PC-9 (cell line): ENCODE data around the gene PIH1D1. TPM values are rescaled to one million over a fixed set of nuclear protein-coding genes. Genes with fewer than 3 reads are reported as not detected.

Experiments
- BruUV-seq: library from RNA; stranded (reverse); fragments of 400-500 nt; replicated peaks from 2 replicates; lab custom pipeline; 2021; lab: Mats Ljungman, UMichigan
- CTCF ChIA-PET: fragments of 300-600 bp; sonication (Branson Sonifier 250); formaldehyde crosslinking; loops from one replicate; lab custom pipeline; 2022; ENCODE audit warnings: antibody characterized with exemption; lab: Charles Lee
- POLR2A ChIA-PET: fragments of 300-600 bp; sonication (Branson Sonifier 250); formaldehyde crosslinking; loops from one replicate; lab custom pipeline; 2022; ENCODE audit warnings: antibody characterized with exemption; ENCODE audit not compliant: unreplicated experiment; lab: Charles Lee
- DNase-seq, 2 experiments: peaks; one replicate each; pipeline versions ENCODE4 v3.0.0 to v3.0.0-alpha.2; 2015 to 2022; ENCODE audit warnings: mixed read lengths in 1 of 2
- H2AFZ ChIP-seq: fragments of 200-600 bp; sonication (generic); 2 replicates; pipeline ENCODE4 v1.8.1; 2017; ENCODE audit warnings: antibody characterized with exemption
- H3F3A ChIP-seq: fragments of 200-600 bp; sonication (generic); 2 replicates; pipeline ENCODE4 v1.8.1; 2017; ENCODE audit warnings: antibody characterized with exemption, mild to moderate bottlenecking, low read depth; ENCODE audit not compliant: insufficient read depth
- H3K27ac ChIP-seq: fragments of 200-600 bp; sonication (generic); 2 replicates; pipeline ENCODE4 v1.6.1; 2016; ENCODE audit warnings: mixed run types
- H3K27me3 ChIP-seq: fragments of 200-600 bp; sonication (generic); 2 replicates; pipeline ENCODE4 v1.6.1; 2016; ENCODE audit warnings: low read depth, mixed run types; ENCODE audit not compliant: insufficient read depth
- H3K36me3 ChIP-seq: fragments of 200-600 bp; sonication (generic); 2 replicates; pipeline ENCODE4 v1.6.1; 2016; ENCODE audit warnings: low read depth, mixed run types
- H3K4me1 ChIP-seq: fragments of 200-600 bp; sonication (generic); replicated peaks from 2 replicates; pipeline ENCODE4 v1.6.1; 2016; ENCODE audit warnings: mixed run types; ENCODE audit not compliant: insufficient read depth
- H3K4me2 ChIP-seq: fragments of 200-600 bp; sonication (generic); 2 replicates; pipeline ENCODE4 v1.6.1; 2017; ENCODE audit warnings: mixed run types
- H3K4me3 ChIP-seq: fragments of 200-600 bp; sonication (generic); 2 replicates; pipeline ENCODE4 v1.6.1; 2016; ENCODE audit warnings: mixed run types
- H3K79me2 ChIP-seq: fragments of 200-600 bp; sonication (generic); 2 replicates; pipeline ENCODE4 v1.6.1; 2017; ENCODE audit warnings: low read depth, mixed run types
- H3K9me2 ChIP-seq: fragments of 200-600 bp; sonication (generic); 2 replicates; pipeline ENCODE4 v1.8.1; 2017; ENCODE audit warnings: mild to moderate bottlenecking; ENCODE audit not compliant: insufficient read depth
- H3K9me3 ChIP-seq: fragments of 200-600 bp; sonication (generic); 2 replicates; pipeline ENCODE4 v1.8.1; 2016; ENCODE audit warnings: low read depth; ENCODE audit not compliant: insufficient read depth
- H4K20me1 ChIP-seq: fragments of 200-600 bp; sonication (generic); 2 replicates; pipeline ENCODE4 v1.8.1; 2017; ENCODE audit not compliant: insufficient read depth
- CTCF ChIP-seq: fragments of 200-600 bp; sonication (generic); conservative IDR thresholded peaks from 2 replicates; pipeline ENCODE4 v1.6.1; 2017; ENCODE audit warnings: mixed run types, antibody characterized with exemption, mild to moderate bottlenecking, moderate library complexity
- EZH2 ChIP-seq: fragments of 200-600 bp; sonication (generic); IDR thresholded peaks from 2 replicates; pipeline ENCODE4 v1.8.0; 2017; ENCODE audit warnings: antibody characterized with exemption, low read depth
- intact Hi-C: fragments of 100-400 bp; cut with micrococcal nuclease; formaldehyde crosslinking; loops from one replicate; pipeline ENCODE4 v1.10.0; 2022; ENCODE audit not compliant: unreplicated experiment
- total RNA-seq: library from RNA; stranded (reverse); gene quantifications from 2 replicates; pipeline ENCODE4 v1.2.3, GENCODE V29; 2021

PIH1D1 gene
- total RNA-seq, 1 experiment from 2014 or later = 156 TPM

GRCh38 chr19:49427339-49427738 is 24.3 kb downstream of the PIH1D1 start:
- no peaks in the 10 kb centered on the region for H3F3A ChIP-seq
- H3K9me2 ChIP-seq = no peaks in the 10 kb centered on the region
- H2AFZ ChIP-seq = no peak overlapping the region
- no peak overlapping the region for H3K4me2 ChIP-seq
- H3K27ac ChIP-seq = no peak overlapping the region
- H3K79me2 ChIP-seq = no peaks in the 10 kb centered on the region
- H3K9me3 ChIP-seq = no peaks in the 10 kb centered on the region
- ChIA-PET POLR2A (no interaction called here), CTCF (interaction anchor here (0.7 kb wide), 1 partner anchor 277 kb away, joined by 5 read pairs; no protein-coding TSS in a partner anchor)
- BruUV-seq = no TSS peak
- H3K36me3 ChIP-seq = no peaks in the 10 kb centered on the region
- intact Hi-C loops = no loop called here
- H3K4me3 ChIP-seq = no peak overlapping the region
- H4K20me1 ChIP-seq = no peaks in the 10 kb centered on the region
- no peaks in the 10 kb centered on the region for H3K4me1 ChIP-seq
- TF ChIP-seq EZH2 = no peak
- TF ChIP-seq CTCF = no peak
- H3K27me3 ChIP-seq = peaks cover 86% of the 10 kb centered on the region
- no peak for DNase-seq

DNA sequence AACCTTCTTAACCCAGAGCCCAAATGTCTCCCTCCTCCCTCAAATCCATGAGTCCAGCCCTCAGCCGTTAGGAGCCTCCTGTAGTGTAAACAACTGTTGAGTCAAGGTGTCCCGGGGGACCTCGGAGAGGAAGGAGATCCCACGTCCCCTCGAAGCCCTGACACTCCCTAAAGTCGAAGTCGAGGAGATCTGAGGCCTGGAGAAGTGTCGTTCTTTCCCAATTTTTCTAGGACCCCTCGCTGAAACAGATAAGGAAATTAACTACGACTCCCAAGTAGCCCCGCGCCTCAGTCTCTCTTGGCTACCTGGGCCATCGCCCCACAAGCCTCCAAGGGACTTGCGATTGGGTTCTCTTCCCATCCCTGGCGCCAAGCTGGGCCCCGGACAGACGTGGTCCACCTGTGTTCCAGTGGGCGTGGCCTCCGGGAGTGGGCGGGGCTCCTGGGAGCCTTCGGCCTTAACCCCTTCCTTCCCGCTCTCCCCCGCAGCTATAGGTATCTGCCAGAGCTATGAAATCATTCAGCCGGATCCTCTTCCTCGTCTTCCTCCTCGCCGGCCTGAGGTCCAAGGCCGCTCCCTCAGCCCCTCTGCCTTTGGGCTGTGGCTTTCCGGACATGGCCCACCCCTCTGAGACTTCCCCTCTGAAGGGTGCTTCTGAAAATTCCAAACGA is 25.6 kb downstream of the PIH1D1 start:
- peaks cover 97% of the 10 kb centered on the region for H3K27me3 ChIP-seq

GRCh38 chr19:49425178-49425577 is 26.4 kb downstream of the PIH1D1 start, which contains the start of gene GFY:
GFY (plus strand) TSS chr19:49425388; CDS start chr19:49426431, 1,043 bp downstream.
- CTCF ChIA-PET = interaction anchor here (0.6 to 0.7 kb wide), 4 partner anchors 18 to 121 kb away, joined by 4 to 5 read pairs (median 4); no protein-coding TSS in a partner anchor
- H3K4me3 ChIP-seq = no peak within 1 kb of the TSS
- intact Hi-C loops = no loop called here

More for the DNA sequence above, 25.6 kb downstream of the PIH1D1 start:
- no peak overlapping the region for H2AFZ ChIP-seq
- ChIA-PET CTCF (interaction anchor here (0.6 kb wide), 1 partner anchor 120 kb away, joined by 5 read pairs; no protein-coding TSS in a partner anchor), POLR2A (interaction anchor here (0.6 kb wide), 1 partner anchor 10 kb away, joined by 4 read pairs; no protein-coding TSS in a partner anchor)
- H3K4me2 ChIP-seq = no peak overlapping the region
- peak in 1 of 2 experiments; percentile 27 for DNase-seq
- H3K36me3 ChIP-seq = no peaks in the 10 kb centered on the region
- H3K79me2 ChIP-seq = no peaks in the 10 kb centered on the region
- H3F3A ChIP-seq = no peaks in the 10 kb centered on the region
- BruUV-seq = no TSS peak
- no peaks in the 10 kb centered on the region for H3K4me1 ChIP-seq
- no peak overlapping the region for H3K27ac ChIP-seq
- intact Hi-C loops = no loop called here
- no peaks in the 10 kb centered on the region for H4K20me1 ChIP-seq
- H3K9me3 ChIP-seq = no peaks in the 10 kb centered on the region
- no peak overlapping the region for H3K4me3 ChIP-seq
- H3K9me2 ChIP-seq = no peaks in the 10 kb centered on the region
- no peak for TF ChIP-seq CTCF
- no peak for TF ChIP-seq EZH2

More at GRCh38 chr19:49425178-49425577, 26.4 kb downstream of the PIH1D1 start, which contains the start of gene GFY:
- Histone ChIP-seq H3K79me2 (no peaks in the 10 kb centered on the region), H3K4me2 (no peak within 1 kb of the TSS), H2AFZ (no peak within 1 kb of the TSS), H3K27me3 (peaks cover 98% of the 10 kb centered on the region), H3K4me1 (no peaks in the 10 kb centered on the region), H3K9me3 (no peaks in the 10 kb centered on the region), H3K27ac (no peak within 1 kb of the TSS), H4K20me1 (no peaks in the 10 kb centered on the region), H3K9me2 (no peaks in the 10 kb centered on the region), H3F3A (no peaks in the 10 kb centered on the region), H3K36me3 (no peaks in the 10 kb centered on the region)
- POLR2A ChIA-PET = interaction anchor here (0.6 kb wide), 2 partner anchors 9 to 1444 kb away, joined by 3 to 4 read pairs; no protein-coding TSS in a partner anchor
- no peak for DNase-seq
- TF ChIP-seq EZH2 = no peak
- no TSS peak for BruUV-seq
